Heart left ventricle (tissue), 13 donors: ENCODE results near the gene PTMS.

Experiments
- POLR2A ChIP-seq, 2 donors: fragments of 450-650 bp; IDR thresholded peaks; one replicate each; pipeline ENCODE4 v1.6.1; 2017; ENCODE audit warnings: antibody characterized with exemption in 2 of 2, mild to moderate bottlenecking in 2 of 2, moderate library complexity in 2 of 2
- TF ChIP-seq, protein P1 (sequence below), 12 donors: fragments of 200-600 bp; sonication (generic) in 4 of 12; IDR thresholded peaks; one replicate each; pipeline versions ENCODE4 v1.5.0 to v1.8.0; 2018 to 2022; ENCODE audit warnings: antibody characterized with exemption in 12 of 12, mild to moderate bottlenecking in 5 of 12
- donor health status: ischemic (EF 13 %, LVEDD 7.1; RV severe dilation, severe dysfunction).
- donor health status: DM: no; HTN: yes; CAD: no.
- donor health status: DM: no; HTN: no; CAD: no.
- donor health status: ischemic (EF 25% LVEDD 6.9; RV normal size, moderate dysfunction).
- donor health status: ischemic (EF 25% LVEDD 5.7; RV mildly dilated, moderate dysfunction).
- donor health status: ischemic (EF 35%, LVEDD 5.7; RV mildly dilated, moderate dysfunction).
- donor health status: nonischemic (EF 11% LVEDD 7.7; RV severe dilation, severe dysfunction).
- donor health status: DM: yes; HTN: yes; CAD: no.
- donor health status: PGD.
- donor health status: ischemic (EF 29% LVEDD 5.4; RV normal size, mild dysfunction).
- donor health status: nonischemic (EF 23%, LVEDD 6.1; RV moderate dilation, normal function).

DNA sequence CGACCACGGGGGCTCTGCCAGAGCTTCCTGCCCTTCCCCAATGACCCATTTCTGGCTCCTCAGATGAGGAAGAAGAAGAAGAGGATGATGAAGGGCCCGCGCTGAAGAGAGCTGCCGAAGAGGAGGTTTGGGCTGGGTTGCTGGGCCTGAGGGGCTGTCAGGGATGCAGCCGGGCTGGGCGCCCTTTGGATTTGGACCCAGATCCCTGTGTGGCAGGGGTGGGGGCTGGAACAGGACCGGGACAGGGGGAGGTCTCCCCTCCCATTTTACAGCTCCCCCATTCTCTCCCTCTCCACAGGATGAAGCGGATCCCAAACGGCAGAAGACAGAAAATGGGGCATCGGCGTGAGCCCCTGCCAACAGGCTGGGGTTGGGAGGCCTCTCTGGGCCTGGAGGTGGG lies 3.9 kb downstream of the PTMS start:
- TF ChIP-seq POLR2A (IDR thresholded peaks at IDR 0.05): no peak
- TF ChIP-seq, protein P1, sequence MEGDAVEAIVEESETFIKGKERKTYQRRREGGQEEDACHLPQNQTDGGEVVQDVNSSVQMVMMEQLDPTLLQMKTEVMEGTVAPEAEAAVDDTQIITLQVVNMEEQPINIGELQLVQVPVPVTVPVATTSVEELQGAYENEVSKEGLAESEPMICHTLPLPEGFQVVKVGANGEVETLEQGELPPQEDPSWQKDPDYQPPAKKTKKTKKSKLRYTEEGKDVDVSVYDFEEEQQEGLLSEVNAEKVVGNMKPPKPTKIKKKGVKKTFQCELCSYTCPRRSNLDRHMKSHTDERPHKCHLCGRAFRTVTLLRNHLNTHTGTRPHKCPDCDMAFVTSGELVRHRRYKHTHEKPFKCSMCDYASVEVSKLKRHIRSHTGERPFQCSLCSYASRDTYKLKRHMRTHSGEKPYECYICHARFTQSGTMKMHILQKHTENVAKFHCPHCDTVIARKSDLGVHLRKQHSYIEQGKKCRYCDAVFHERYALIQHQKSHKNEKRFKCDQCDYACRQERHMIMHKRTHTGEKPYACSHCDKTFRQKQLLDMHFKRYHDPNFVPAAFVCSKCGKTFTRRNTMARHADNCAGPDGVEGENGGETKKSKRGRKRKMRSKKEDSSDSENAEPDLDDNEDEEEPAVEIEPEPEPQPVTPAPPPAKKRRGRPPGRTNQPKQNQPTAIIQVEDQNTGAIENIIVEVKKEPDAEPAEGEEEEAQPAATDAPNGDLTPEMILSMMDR (IDR thresholded peaks at IDR 0.05): no peak
